ENCODE data around the gene ARNT2.

ARNT2 gene

DNA sequence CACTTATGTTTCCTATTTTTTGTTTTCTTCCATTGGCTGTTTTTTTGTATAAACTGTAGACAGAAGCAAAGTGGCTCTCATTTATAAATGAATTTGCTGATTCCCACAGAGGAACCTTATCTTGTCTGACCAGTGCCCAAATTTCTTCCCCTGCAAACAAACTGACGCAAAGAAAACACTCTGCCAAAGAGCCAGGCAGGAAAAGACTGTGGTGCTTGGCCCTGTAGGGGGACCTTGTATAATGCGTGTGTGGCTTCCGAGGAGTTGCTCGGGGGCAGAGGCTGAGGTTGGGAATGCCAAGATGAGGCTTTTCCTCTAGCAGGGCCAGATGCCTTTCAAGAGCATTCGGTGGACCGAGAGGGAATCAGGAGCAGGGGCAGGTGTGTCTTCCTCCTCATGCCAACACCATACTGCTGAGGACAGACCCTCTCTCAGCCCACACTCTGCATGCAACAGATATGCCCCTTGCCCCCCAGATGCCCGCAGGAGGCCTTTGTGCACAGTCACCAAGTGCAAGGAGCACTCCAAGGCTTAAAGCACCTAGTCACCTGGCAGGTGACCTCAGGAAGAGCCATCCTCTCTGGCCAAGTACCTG, 186.7 kb downstream of the ARNT2 start:
- no peak for FAIRE-seq
- no peak for DNase-seq (ENCODE audit: insufficient read length, low spot score)
- TF ChIP-seq CTCF (IDR thresholded peaks at IDR 0.05; ENCODE audit: insufficient read depth, missing control alignments) = no peak

DNA sequence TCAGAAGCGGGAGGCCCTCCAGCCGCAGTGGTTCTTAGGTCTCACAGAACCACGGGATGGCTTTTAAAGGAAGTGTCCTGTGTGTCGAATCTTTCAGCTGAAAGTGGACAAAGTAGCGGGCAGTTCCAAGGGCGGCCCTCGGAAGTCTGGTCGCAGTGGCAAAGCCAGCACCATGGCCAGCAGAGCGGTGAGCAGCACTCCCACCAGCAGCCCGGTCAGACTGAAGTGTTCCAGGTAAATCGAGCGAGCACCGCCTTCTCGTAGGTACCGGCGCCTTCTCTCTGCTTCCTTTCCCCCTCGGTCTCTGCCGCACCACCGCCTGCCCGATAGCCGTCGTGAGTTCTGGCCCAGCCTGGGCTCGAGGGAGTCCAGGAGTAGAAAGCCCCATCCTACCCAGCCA, 187.3 kb downstream of the ARNT2 start:
- FAIRE-seq = no peak
- no peak for DNase-seq (ENCODE audit: insufficient read length, low spot score)
- TF ChIP-seq CTCF (IDR thresholded peaks at IDR 0.05; ENCODE audit: insufficient read depth, missing control alignments) = no peak

DNA sequence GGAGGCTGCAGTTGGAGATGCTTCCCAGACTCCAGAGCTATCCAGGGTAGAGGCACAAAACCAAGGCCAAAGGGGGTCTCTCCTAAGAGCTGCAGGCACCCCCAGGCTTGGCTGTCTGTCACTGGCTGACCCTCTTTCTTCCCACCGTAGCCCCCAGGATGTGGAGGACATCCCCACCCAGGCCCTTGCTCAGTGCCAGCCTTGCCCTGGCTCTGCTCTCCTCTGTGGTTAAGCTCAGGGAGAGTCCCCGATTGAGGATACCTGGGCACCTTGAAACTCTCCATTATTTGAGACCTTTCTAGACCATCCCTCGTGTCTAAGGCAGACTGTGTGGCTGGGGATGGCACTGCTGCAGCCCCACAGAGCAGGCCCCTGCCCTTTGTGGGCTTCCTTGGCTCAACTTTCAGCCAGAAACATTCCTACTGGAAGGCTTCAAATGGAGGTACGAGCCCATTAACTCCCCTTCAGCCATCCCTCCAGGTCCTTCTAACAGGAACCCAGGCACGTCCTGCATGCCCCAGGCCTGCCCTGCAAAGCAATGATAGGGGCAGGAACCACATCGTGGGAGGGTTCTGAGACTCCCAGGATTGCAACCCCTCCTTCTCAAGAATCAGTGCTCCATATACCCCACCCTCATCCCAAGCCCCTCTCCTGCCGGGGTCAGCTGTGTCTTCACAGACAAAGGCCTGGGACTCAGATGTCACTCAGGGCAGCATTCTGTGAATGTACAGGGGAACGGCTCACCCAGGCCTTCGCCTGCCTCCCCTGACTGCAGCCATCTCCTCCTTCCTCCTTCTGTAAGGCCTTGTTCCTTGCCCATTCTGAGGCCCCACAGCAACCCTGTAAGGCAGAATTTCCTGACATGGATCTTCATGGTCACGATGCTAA, 188.0 kb downstream of the ARNT2 start:
- DNase-seq (ENCODE audit: insufficient read length, low spot score) (no peak), FAIRE-seq (no peak)
- no peak for TF ChIP-seq CTCF (IDR thresholded peaks at IDR 0.05; ENCODE audit: insufficient read depth, missing control alignments)

GRCh38 chr15:80593486-80594030, 189.4 kb downstream of the ARNT2 start:
- DNase-seq (ENCODE audit: insufficient read length, low spot score) (no peak), FAIRE-seq (no peak)
- no peak for TF ChIP-seq CTCF (IDR thresholded peaks at IDR 0.05; ENCODE audit: insufficient read depth, missing control alignments)

DNA sequence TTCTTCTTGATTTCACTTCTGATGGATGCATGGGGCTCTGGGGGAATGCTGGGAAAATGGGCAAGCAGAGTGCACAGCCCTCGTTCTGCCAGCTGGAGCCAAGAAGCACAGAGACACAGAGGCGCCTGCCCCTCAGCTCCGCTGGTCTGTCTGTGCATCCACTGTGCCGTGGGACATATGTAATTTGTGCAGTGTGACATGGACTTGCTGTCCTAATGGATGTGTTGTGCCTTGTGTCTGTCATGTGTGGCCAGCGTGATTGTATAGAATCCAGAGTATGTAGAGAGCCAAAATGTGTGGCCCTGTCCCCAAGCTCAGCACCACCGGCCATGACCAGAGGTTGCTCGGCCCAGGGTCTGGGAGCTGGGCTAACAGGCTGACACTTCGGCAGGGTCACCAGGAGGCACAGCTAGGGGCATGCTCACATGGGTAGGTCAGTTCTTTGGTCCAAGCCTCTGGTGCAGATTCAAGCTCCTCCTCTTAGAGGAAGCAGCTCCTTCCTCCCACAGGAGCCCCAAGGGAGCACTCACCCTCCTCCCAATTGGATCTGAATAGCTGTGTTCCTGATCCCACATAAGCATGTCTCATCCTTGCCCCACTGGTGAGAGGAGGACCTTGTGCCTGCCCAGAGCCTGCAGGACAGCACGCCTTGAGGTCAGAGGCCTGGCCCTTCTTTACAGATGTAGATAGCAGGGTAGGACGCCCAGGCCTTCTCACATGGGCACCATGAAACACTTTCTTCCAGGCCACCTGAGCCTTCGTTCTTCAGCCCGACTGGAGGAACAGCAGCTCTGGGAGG, 190.1 kb downstream of the ARNT2 start:
- TF ChIP-seq CTCF (IDR thresholded peaks at IDR 0.05; ENCODE audit: insufficient read depth, missing control alignments) = no peak
- DNase-seq (ENCODE audit: insufficient read length, low spot score) (no peak), FAIRE-seq (no peak)

DNA sequence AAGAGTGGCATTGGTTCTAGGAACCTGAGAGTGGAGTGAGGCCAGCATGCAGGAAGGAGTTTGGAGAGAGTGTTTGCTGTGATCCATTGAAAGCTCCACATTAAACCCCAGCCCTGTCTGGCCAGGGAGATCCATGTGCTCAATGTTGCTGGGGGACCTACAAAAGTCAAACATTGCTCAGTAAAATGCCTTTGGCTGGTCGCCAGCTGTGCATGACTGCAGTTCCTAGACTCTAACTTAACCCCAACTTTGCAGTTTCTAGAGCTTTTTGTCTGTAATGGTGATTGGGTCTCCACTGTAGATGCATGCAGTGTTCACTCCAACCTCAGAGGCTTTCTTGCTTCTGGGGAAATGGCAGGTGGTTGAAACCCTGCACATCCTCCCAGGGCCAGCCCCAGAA, 191.2 kb downstream of the ARNT2 start:
- TF ChIP-seq CTCF (IDR thresholded peaks at IDR 0.05; ENCODE audit: insufficient read depth, missing control alignments) = no peak
- no peak for FAIRE-seq
- no peak for DNase-seq (ENCODE audit: insufficient read length, low spot score)
